Measurements from ENCODE around the gene MACC1.

The MACC1 gene

DNA sequence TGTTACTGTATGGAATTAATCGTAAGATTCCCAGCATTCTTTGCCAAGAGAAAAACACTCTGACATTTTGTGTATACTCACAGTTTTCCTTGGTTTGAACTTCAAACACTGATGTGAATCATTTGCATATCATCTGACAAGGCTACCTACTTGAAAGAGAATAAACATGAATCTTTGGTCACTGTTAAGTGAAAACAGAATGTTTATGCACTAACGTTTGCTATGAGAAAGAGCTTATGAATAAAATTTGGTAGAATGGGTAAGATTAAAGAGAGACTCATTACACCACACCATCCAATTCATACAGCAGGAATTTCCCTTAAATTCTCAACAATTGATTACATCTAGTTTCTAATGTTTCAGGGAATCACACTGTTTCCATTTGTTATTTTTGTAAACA, 46.6 kb downstream of the MACC1 start:
- no peak overlapping the region for H3K27ac ChIP-seq
- TF ChIP-seq, protein P1, sequence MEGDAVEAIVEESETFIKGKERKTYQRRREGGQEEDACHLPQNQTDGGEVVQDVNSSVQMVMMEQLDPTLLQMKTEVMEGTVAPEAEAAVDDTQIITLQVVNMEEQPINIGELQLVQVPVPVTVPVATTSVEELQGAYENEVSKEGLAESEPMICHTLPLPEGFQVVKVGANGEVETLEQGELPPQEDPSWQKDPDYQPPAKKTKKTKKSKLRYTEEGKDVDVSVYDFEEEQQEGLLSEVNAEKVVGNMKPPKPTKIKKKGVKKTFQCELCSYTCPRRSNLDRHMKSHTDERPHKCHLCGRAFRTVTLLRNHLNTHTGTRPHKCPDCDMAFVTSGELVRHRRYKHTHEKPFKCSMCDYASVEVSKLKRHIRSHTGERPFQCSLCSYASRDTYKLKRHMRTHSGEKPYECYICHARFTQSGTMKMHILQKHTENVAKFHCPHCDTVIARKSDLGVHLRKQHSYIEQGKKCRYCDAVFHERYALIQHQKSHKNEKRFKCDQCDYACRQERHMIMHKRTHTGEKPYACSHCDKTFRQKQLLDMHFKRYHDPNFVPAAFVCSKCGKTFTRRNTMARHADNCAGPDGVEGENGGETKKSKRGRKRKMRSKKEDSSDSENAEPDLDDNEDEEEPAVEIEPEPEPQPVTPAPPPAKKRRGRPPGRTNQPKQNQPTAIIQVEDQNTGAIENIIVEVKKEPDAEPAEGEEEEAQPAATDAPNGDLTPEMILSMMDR (conservative IDR thresholded peaks at IDR 0.05) = no peak

DNA sequence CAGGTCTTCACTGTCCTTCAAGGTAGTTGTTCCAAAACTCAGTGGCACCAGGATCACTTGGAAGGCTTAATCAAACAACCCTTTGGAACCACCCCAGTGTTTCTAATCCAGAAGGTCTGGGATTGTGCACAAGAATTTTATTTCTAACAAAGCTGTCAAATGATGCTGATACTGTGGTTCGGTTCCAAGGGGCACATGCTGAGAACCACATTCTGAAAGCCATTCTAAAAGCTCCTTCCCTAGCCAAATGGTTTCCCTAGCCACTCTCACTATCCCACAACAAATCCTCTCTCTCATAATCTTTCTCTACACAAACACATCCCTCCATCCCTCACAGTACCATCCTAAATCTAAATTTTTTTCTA, 52.1 kb downstream of the MACC1 start:
- no peak overlapping the region for H3K27ac ChIP-seq
- TF ChIP-seq, protein P1 (conservative IDR thresholded peaks at IDR 0.05) = no peak

DNA sequence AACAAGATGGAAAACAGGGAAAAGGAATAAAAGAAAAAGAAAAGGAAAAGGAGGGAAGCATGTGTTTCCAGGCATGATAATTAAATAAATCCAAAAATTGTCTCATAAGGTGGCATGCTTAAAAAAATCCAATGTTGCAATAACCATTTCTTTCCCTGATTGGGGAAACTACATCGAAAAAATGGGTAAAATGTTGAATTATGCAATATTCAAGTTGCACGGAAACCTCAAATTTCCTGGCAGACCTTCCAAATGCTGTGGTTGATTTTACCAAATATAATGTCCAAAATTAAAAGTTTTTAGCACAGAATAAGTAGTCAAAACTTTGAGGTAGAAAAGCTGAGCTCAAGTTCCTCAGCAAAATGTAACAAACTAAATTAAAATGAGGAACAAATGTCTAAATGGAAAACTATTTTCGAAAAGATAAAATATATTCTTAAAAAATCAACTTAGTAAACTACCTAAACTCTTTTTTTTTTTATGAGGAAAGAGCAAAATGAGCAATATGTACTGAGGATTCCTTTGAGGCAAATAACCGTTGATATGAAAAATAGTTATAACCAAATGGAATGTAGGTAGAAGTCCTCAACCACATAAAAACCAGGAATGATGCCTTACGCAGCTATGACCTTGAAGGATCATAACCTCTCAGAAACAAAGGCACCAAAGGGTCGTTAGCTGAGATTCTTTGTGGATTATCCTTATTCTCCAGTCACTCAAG, 52.6 kb downstream of the MACC1 start:
- H3K27ac ChIP-seq = no peak overlapping the region
- TF ChIP-seq, protein P1 (conservative IDR thresholded peaks at IDR 0.05) = no peak

DNA sequence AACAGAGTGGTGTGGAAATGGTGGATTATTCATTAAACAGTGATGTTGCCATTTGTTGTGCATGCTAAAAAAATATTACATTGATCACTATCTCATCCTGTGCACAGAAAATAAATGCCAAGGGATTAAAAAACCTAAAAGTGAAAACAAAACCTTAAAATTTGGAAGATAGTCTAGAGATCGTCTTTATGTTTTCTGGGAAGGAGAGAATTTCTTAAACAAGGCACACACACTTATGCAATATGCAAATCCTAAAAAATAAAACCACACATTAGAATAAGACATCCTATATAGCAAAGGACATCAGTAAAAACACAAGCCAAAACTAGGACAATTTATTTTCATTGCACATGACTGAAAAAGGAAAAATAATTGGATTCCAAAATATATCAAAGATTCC, 54.5 kb downstream of the MACC1 start:
- TF ChIP-seq, protein P1 (conservative IDR thresholded peaks at IDR 0.05) = no peak
- no peak overlapping the region for H3K27ac ChIP-seq

DNA sequence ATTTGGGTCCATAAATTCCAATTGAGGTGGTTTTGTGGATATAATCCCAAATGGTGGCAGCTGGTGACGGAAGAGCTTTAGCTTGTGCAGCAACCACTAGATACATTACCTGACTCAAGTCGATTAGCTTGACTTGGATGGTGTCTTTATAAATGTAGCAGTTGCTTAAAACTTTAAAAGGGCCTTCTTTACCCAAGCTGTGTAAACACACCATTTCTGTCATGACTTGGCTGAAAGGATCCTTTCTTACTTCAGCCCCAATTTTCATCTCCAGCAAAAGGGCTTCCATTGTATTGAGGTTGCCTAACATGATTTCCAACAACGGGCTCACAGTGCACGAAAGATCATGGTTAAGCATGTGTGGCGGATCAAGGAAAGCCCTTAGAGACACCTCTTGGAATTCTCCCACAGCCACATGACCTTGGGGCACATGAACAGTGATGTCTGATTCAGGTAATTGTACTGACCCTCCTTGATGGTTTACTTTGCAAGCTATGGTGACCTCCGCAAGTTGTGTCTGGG, 57.9 kb downstream of the MACC1 start:
- TF ChIP-seq, protein P1 (conservative IDR thresholded peaks at IDR 0.05) = no peak
- no peak overlapping the region for H3K27ac ChIP-seq

DNA sequence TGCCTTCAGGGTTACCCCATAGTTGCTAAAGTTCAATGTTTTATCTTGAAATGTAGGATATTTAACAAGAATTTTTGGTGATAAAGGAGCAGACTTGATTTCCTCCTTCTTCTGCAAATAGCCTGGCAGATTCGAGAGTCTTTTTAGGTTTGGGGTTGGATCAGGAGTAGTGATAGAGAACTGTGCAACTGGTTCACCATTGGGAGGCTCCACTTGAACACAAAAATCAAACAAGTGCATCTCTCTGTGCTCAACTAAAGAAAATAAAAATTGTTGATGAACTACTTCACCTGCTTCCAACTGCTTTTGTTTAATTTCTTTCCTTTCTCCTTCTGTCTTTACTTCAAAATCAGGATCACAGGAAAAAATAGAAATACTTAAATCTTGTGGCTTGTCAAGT, 58.5 kb downstream of the MACC1 start:
- H3K27ac ChIP-seq = no peak overlapping the region
- TF ChIP-seq, protein P1 (conservative IDR thresholded peaks at IDR 0.05) = no peak

DNA sequence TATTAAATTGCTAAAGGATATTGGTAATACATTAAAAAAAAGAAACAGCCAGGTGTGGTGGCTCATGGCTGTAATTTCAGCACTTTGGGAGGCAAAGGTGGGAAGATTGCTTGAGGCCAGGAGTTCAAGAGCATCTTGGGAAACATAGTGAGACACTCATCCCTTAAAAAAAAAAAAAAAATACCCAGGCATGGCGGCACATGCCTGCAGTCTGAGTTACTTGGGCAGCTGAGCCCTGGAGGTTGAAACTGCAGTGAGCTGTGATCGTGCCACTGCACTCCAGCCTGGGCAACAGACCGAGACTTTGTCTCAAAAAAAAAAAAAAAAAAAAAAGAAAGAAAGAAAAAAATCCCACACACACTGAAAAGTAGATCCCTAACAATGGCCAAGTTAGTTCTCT, 59.7 kb downstream of the MACC1 start:
- TF ChIP-seq, protein P1 (conservative IDR thresholded peaks at IDR 0.05) = no peak
- no peak overlapping the region for H3K27ac ChIP-seq

All from VCaP (cell line).